Measurements from ENCODE around the gene NEUROD2. TPM values are rescaled to one million over a fixed set of nuclear protein-coding genes. Genes with fewer than 3 reads are reported as not detected.

The NEUROD2 gene
- not detected for total RNA-seq
- polyA plus RNA-seq (2013, experiment 1 of 2), result not detected
- not detected for polyA plus RNA-seq (2013, experiment 2 of 2)
- long read RNA-seq, experiment 1, result 0 reads
- long read RNA-seq, experiment 2, result 0 reads
- long read RNA-seq, experiment 3, result 0 reads
- long read RNA-seq, experiment 4, result 0 reads

DNA sequence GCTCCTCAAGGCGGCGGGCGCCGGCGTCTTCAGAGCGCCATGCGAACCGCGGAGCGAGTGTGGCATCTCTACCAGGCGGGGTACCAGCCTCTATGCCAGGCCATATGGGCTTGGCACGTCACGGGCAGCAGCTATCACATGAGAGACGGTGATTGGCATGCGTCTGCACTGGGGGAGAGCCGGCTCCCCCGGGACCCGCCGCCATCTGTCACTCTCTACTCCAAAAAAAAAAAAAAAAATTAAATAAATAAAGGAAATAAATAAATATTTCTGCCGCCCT lies at the start of gene NEUROD2:
Gene NEUROD2, minus strand, starts transcription at position 70 of the 280 bp plus-strand sequence. CDS start 1,321 bp downstream, outside the sequence.
- H3K4me3 ChIP-seq (ENCODE audit: low read length), result no peak within 1 kb of the TSS
- no peaks in the 10 kb centered on the region for H3K4me1 ChIP-seq (ENCODE audit: control insufficient read depth, insufficient read depth, low read length)
- H3K27ac ChIP-seq (ENCODE audit: low read depth, low read length), result no peak within 1 kb of the TSS
- no peaks in the 10 kb centered on the region for H3K36me3 ChIP-seq (ENCODE audit: control insufficient read depth, insufficient read depth, low read length)
- H3K4me3 Mint-ChIP-seq, result peak within 1 kb of the TSS; percentile 10
- 0 to 3% methylated on average over 3 to 16 of the region's 20 CpGs for WGBS, 2 experiments (ENCODE audit: insufficient coverage in 1 of 2, insufficient read length in 1 of 2)
- no peak for DNase-seq
- H3K27ac Mint-ChIP-seq, result no peak within 1 kb of the TSS
- H3K9me3 Mint-ChIP-seq, result no peaks in the 10 kb centered on the region
- H3K27me3 ChIP-seq (ENCODE audit: control insufficient read depth, insufficient read depth, low read length, poor library complexity, severe bottlenecking), result peaks cover 100% of the 10 kb centered on the region
- peaks cover 5% of the 10 kb centered on the region for H3K4me1 Mint-ChIP-seq
- H3K36me3 Mint-ChIP-seq (ENCODE audit: low read depth), result no peaks in the 10 kb centered on the region
- H3K27me3 Mint-ChIP-seq (ENCODE audit: insufficient read depth), result peaks cover 96% of the 10 kb centered on the region
- no peak within 1 kb of the TSS for H3K9ac ChIP-seq (ENCODE audit: extremely low read depth, low read length, poor library complexity, severe bottlenecking)
- TF ChIP-seq, protein P1, sequence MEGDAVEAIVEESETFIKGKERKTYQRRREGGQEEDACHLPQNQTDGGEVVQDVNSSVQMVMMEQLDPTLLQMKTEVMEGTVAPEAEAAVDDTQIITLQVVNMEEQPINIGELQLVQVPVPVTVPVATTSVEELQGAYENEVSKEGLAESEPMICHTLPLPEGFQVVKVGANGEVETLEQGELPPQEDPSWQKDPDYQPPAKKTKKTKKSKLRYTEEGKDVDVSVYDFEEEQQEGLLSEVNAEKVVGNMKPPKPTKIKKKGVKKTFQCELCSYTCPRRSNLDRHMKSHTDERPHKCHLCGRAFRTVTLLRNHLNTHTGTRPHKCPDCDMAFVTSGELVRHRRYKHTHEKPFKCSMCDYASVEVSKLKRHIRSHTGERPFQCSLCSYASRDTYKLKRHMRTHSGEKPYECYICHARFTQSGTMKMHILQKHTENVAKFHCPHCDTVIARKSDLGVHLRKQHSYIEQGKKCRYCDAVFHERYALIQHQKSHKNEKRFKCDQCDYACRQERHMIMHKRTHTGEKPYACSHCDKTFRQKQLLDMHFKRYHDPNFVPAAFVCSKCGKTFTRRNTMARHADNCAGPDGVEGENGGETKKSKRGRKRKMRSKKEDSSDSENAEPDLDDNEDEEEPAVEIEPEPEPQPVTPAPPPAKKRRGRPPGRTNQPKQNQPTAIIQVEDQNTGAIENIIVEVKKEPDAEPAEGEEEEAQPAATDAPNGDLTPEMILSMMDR (conservative IDR thresholded peaks at IDR 0.05), result no peak
- H3K9me3 ChIP-seq (ENCODE audit: control insufficient read depth, low read length), result no peaks in the 10 kb centered on the region

DNA sequence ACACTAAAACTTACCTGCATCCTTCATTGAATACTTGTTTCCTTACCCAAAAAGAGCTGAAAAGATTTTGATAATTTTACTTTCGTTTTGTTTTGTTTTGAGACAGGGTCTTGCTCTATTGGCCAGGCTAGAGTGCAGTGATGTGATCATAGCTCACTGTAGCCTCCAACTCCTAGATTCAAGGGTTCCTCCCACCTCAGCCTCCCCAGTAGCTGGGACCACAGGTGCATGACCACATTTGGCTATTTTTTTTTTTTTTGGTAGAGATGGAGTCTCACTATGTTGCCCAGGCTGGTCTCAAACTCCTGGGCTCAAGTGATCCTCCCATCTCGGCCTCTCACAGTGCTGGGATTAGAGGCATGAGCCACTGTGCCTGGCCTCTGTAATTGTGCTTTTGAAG lies 47.4 kb upstream of the NEUROD2 start:
- H3K36me3 ChIP-seq (ENCODE audit: control insufficient read depth, insufficient read depth, low read length), result peaks cover 5% of the 10 kb centered on the region
- H3K36me3 Mint-ChIP-seq (ENCODE audit: low read depth), result peaks cover 17% of the 10 kb centered on the region
- H3K9me3 Mint-ChIP-seq, result no peaks in the 10 kb centered on the region
- no peak overlapping the region for H3K27ac ChIP-seq (ENCODE audit: low read depth, low read length)
- TF ChIP-seq, protein P1 (conservative IDR thresholded peaks at IDR 0.05), result no peak
- no peaks in the 10 kb centered on the region for H3K9me3 ChIP-seq (ENCODE audit: control insufficient read depth, low read length)
- H3K27me3 Mint-ChIP-seq (ENCODE audit: insufficient read depth), result no peaks in the 10 kb centered on the region
- H3K27me3 ChIP-seq (ENCODE audit: control insufficient read depth, insufficient read depth, low read length, poor library complexity, severe bottlenecking), result no peaks in the 10 kb centered on the region
- H3K4me1 ChIP-seq (ENCODE audit: control insufficient read depth, insufficient read depth, low read length), result peaks cover 16% of the 10 kb centered on the region
- no peak overlapping the region for H3K4me3 Mint-ChIP-seq
- no peak overlapping the region for H3K27ac Mint-ChIP-seq
- H3K4me1 Mint-ChIP-seq, result peaks cover 24% of the 10 kb centered on the region
- H3K4me3 ChIP-seq (ENCODE audit: low read length), result no peak overlapping the region
- 92 to 100% methylated on average over 1 to 2 of the region's 2 CpGs for WGBS, 2 experiments (ENCODE audit: insufficient coverage in 1 of 2, insufficient read length in 1 of 2)
- no peak for DNase-seq
- H3K9ac ChIP-seq (ENCODE audit: extremely low read depth, low read length, poor library complexity, severe bottlenecking), result no peak overlapping the region

DNA sequence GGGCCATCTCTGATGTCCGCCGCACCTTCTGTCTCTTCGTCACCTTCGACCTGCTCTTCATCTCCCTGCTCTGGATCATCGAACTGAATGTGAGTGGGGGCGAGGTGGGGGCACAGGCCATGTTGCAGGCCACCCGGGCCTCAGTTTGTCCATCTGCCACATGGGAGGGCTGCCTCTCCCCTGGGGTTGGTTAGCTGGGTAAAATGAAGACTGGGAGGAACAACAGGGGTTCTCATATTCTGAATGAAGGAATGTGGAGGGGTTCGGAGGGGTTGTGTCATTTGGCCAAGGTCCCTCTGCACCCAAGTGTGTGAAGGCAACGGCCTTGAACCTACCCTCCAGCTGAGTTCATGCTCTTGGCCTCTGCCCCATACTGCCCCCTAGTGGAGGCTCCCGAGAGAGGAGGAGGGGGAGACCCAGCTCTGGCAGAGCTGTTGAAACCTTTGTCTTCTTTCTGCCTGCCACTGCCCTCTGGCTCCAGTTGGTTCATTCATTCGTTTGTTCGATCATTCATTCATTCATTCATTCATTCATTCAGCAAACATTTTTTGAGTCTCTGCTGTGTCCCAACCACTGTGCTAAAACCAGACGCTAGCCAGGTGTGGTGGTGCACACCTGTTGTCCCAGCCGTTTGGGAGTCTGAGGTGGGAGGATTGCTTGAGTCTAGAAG lies 46.1 kb upstream of the NEUROD2 start:
- no peak overlapping the region for H3K9ac ChIP-seq (ENCODE audit: extremely low read depth, low read length, poor library complexity, severe bottlenecking)
- peak overlapping the region; percentile 27 for H3K4me3 Mint-ChIP-seq
- 62 to 80% methylated on average over 10 to 14 of the region's 14 CpGs for WGBS, 2 experiments (ENCODE audit: insufficient coverage in 1 of 2, insufficient read length in 1 of 2)
- peaks cover 24% of the 10 kb centered on the region for H3K4me1 Mint-ChIP-seq
- peak; percentile 98 for DNase-seq
- H3K9me3 Mint-ChIP-seq, result no peaks in the 10 kb centered on the region
- H3K27me3 ChIP-seq (ENCODE audit: control insufficient read depth, insufficient read depth, low read length, poor library complexity, severe bottlenecking), result no peaks in the 10 kb centered on the region
- TF ChIP-seq, protein P1 (conservative IDR thresholded peaks at IDR 0.05), result peak; percentile 97
- H3K27ac Mint-ChIP-seq, result peak overlapping the region; percentile 91
- H3K36me3 ChIP-seq (ENCODE audit: control insufficient read depth, insufficient read depth, low read length), result peaks cover 4% of the 10 kb centered on the region
- H3K27me3 Mint-ChIP-seq (ENCODE audit: insufficient read depth), result no peaks in the 10 kb centered on the region
- peak overlapping the region; percentile 93 for H3K27ac ChIP-seq (ENCODE audit: low read depth, low read length)
- H3K36me3 Mint-ChIP-seq (ENCODE audit: low read depth), result peaks cover 17% of the 10 kb centered on the region
- no peaks in the 10 kb centered on the region for H3K9me3 ChIP-seq (ENCODE audit: control insufficient read depth, low read length)
- H3K4me3 ChIP-seq (ENCODE audit: low read length), result no peak overlapping the region
- peaks cover 16% of the 10 kb centered on the region for H3K4me1 ChIP-seq (ENCODE audit: control insufficient read depth, insufficient read depth, low read length)

Data from endodermal cell (in vitro differentiated cells).